Measurements from ENCODE around the gene AKAP13.
"Not testable (repeated sequence)": the region's sequence is repeated elsewhere in the genome, so short reads cannot be mapped to it uniquely, and the experiment has no call there.

AKAP13 gene

DNA sequence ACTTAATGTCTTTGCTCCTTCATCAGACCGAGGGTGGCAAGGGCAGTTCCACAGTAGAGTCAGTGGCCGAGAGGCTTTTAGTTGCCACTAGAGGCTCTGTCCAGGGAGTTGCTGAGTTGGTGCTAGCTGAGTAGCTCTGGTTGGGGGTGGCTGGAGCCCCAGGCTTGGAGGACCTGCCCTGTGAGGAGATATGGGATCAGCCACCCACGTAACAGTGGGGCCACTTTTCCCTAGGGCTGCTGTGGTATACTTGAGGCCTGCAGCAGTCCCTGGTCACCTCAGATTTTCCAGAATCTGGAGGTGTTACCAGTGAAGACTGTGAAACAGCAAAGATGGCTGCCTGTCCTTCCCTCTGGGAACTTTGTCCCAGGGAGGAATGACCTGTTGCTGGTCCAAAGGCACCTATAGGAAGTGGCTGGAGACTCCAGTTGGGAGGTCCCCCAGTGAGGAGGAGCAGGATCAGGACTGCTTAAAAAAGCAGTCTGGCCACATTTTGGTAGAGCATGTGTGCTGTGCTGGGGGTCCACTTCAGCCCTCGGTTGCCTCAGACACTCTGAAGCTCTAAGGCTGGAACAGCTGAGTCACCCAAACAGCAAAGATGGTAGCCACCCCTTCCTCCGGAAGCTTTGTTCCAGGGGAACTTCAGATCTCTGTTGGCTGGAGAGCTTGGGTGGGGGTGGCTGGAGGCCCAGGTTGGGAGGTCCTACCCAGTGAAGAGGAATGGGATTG, 72.9 kb downstream of the AKAP13 start:
- no peak for DNase-seq

DNA sequence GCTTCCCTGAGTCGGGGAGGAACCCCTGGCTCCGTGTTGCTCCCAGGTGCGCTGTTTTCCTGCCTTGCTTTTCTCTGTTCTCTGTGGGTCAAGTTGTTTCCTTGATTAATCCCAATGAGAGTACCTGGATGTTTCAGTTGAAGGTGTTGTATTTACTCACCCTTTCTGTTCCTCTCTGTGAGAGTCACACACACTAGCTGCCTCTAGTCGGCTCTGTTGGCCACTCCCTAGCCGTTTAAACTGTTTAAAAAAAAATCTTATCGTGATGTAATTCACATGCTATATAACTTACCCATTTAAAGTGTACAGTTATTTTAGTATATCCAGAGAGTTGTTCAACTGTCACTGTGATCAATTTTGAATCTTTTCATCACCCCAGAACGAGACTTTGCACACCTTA, 74.0 kb downstream of the AKAP13 start:
- no peak for DNase-seq

DNA sequence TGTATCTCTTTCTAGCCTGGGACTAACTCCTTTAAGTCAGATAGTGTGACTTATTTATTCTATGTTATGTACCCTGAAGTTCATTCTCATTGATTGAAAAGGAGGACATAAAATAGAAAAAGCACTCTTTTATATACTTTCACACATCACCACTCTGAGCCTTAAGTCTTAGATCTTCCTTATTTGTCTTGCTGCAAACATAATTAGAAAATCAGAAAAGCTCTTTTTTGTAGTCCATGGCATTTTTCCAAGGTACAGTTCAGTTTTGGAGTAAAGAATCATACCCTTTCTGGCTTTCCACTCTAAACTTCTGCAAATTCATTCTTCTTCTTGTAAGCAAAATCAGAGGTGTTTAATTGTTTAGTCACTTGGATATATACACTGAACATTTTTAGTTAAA, 75.5 kb downstream of the AKAP13 start:
- no peak for DNase-seq

DNA sequence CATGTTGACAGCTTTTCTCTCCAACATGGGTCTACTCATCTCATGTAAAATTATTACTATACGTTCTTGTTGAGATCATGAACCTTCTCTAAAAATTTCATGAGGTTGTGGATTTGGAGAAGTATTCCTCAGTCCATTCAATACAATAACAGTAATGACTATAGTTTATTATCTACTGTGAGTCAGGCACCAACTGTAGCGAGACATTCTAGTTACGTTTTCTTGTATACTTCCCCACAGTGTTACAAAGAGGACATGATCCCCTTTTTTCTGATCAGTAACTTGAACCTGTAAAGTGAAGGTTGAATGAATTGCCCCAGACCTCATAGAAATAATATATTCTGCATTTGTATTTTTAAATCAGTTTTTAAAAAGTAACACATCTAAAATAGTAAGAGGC, 76.4 kb downstream of the AKAP13 start:
- no peak for DNase-seq

DNA sequence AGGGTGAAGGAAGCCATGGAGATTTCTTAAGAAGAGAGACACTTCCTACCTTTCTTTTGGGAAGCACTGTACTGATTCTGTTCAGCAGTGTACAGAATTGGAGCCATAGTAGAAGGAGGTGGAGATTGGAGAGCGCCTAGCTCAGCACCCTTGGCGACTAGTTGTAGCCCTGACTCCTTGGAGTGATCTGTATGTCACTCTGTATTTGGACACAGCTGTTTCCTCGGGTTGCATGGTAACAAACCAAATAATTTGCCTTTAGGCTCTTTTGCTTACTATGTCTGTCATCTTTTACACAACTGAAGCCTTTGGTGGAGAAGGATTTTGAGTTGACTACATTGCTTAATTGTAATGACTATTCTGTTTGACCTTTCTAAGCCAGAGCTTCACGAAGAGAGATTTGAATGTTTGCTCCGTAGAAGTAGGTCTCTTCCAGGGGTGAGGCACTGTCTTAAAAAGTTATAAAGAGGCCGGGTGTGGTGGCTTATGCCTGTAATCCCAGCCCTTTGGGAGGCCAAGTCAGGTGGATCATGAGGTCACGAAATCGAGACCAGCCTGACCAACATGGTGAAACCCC, 77.1 kb downstream of the AKAP13 start:
- DNase-seq = no peak

DNA sequence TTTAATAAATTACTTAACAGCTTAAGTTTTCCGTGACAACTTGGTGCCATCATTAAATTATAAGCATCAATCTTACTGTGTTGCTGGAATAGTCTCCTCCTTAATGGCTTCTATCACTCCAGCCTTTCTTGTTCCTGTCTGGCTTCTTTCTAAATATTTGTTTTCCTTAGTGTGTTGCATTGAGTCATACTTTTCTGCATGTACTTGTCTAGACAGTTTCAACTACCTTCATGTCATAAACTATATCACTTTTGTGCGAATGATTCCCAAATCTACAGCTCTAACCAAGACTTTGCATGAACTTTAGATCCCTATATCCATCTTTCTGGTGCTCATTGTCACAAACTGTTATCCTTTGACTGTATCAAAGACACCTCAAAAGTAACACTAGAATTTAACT, 78.4 kb downstream of the AKAP13 start:
- no peak for DNase-seq

DNA sequence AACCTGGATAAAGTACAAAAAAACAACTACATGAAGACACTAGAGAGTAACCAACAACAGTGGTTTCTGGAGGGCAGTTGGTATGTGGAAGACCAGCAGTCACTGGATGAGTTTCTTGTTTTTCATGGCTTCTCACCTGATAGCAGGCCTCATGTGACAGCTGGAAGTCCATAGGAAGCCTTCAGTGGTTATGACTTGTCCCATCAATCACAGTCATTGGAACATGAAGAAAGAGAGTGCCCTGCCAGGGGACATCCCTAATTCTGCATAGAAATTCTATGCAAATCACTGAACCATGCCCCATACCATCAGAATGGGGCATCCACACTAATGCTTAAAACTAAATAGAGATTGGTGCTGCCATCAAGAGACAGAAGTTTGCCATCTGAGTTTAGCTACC, 81.6 kb downstream of the AKAP13 start:
- DNase-seq = no peak

DNA sequence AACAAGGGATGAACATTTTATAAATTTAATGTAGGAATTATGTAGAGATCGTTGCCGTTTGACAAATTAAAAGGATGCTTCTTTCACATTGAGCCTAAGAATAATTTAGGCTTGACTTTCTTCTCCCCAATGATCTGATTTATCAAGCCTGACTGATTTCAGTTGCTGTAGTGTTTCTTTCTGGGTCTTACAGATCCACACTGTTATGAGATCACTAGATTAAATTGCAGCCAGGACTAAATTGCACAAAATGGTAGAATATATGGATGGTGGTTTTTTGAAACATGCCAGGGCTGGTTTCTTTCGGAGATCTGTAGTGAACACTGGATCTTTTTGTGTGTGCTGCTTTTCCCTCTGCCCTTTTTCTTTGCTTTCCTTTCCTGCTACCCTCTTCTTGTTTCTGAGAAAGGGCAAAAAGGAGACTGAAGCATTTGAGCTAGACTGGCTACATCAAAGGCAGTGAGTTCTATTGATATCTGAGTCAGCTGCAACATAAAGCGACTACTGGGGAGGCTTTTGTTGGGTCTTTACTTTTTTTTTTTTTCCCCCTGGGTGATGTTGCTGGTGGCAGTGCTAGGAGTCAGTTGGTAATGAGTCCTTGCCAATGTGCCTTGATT, 83.0 kb downstream of the AKAP13 start:
- DNase-seq = no peak

DNA sequence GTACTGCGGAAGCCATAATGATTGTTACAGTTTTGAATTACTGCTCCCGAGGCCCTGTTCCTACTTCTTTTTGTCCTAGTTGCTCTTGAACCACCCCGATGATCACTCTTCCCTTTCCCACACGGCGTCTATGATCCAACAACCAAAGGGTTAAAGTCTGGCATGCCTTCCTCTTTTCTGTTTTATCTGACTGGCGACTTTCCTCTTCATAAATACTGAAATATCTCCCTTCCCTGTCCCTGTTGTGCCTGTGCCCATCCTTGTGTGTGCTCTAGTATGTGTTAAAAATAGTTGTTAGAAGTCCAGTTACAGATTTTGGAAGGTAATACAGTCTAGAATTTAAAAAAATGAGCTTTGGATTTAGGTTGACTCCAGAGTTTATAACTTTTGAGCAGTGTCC, 83.6 kb downstream of the AKAP13 start:
- no peak for DNase-seq

DNA sequence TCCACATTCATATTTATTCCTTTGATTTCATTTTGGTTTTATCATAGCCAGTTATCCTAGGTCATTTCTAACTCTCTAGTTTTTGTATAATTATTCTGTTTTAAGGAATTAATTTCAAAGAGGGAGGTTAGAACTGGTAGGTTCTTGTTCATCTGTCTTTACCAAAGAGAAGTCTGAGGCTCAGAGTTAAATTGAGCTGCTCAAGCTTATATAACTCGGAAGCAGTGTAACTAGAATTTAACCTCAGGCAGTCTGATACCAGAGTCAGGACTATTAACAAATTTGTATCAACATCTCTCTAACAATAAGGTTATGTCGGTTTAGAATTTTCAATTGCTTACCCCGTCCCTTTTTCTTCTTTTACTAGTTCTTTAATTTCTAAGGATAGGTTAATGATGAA, 84.1 kb downstream of the AKAP13 start:
- DNase-seq = no peak

DNA sequence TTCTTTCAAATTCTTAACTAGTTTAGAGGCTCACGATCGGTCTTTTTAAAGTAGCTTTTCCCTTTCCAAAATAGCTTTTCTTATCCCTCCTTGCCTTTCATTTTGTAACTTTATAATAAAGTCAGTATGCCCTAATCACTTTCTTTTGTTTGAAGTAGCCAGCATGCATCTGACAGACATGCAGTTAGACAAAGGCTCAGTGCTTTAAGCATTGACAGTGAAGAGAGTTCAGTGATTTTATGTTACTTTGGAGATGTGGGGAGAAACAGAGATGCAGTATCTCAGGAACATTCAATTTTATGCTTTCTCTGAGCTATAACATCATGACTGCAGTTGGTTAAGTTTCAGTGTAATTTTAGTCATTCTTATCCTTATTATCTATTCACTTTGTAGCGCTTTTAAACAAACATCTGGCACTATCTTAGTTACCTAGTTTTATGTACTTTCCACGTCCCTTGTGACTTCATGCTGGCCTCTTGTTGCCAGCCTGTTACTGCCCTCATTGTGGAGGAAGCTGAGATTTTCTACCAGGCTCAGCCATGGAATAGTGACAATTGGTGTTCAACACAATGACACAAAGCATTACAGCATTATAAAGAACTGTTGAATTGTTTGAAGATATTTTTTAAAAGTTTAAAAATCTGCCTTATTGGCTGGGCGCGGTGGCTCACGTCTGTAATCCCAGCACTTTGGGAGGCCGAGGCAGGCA, 90.3 kb downstream of the AKAP13 start:
- DNase-seq = no peak

DNA sequence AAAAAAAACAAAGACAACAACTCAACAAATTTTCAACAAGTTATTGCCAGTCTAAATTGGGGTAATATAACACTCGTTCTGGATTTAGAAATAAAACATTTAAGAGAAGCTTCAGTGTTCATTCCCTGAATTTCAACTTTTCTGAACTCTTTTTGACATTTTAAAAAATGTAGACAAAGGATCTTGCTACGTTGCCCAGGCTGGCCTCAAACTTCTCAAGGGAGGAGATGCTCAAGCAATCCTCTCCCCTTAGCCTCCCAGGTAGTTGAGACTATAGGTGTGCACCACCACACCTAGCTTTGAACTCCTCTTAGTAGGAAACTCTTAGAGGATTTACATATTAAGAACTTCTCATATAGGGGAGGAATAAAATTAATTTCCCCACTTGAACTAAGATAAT, 91.9 kb downstream of the AKAP13 start:
- no peak for DNase-seq

DNA sequence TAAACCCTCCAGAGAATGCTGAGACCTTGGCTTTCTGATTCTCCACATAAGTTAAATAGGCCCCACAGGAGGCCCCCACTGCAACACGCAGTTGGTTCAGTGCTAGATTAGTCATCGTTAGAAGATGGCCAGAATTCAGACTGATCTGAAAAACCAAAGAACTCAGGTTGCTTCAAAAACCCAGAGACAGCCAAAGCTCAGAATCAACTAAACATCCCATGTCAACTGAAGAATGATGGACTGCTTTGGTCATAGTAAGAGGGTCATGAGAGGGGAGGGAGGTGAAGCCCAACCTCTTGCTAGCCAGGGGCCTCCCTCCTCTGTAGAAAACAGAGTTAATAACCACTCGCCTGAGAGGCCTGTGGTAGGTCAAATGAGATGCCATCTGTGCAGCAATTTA, 93.1 kb downstream of the AKAP13 start:
- no peak for DNase-seq

DNA sequence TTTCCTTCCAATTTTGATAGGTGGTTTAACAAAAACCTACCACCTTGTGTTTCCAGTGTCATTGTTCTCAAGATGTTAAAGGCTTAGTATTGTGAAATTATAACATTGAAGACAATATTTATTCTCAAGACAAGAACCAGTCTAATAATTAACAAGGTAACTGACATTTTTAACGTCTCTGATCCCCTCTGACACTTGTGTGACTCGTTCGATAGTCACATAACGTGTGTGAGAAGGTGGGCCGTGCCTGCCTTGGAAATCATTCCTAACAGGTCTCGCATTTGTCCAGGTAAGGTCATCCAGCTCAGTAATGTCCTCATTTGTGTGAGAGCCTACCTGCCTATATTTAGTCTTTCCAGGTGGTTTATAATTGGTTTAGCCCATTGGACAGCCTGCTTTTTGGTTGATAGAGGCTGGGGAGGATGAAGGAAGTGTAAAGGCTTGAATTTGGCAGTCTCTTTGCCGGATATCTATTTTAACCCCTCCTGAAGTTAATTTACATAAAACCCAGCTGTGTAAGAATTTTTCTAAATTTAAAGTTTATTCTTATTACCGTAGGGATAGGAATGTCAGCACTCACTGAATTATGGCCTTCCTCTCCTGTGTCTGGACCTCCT, 94.4 kb downstream of the AKAP13 start:
- DNase-seq = no peak

DNA sequence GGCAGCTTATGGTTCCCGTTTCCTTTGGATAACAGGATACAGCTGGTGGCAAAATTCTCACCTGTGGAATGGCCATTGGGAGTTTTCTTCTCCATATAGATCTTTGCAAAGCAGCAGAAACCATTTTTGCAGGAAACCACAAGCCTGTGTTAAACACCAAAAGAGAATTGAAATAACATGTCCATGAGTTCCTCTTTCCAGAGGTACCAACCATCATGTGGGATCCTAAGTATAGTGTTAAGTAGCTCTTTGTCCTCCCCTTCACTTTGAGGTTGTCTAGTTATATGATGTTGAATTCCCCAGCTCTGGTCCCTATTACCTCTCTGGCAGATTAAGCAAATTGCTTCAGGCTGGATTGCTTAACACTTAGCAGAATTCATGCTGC, 94.9 kb downstream of the AKAP13 start:
- DNase-seq = peak; percentile 56 to 67

DNA sequence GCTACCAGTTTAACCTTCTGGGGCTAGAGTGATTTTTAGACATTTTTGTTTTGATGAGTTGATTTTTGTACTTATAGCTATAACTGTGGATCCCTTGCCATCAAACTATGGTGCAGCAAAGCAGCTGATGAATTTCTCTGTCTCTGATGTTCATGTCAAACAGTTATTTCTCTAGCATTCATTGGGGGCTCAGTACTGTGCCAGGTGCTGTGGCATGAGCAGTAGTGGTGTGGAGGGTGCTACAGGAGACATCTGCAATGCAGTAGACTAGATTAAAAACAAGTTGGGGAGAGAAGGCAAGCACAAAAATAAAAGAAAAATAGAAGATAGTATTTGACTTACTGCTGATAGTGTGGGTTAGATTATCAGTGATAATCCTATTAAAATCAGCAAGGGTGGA, 95.3 kb downstream of the AKAP13 start:
- DNase-seq = no peak

DNA sequence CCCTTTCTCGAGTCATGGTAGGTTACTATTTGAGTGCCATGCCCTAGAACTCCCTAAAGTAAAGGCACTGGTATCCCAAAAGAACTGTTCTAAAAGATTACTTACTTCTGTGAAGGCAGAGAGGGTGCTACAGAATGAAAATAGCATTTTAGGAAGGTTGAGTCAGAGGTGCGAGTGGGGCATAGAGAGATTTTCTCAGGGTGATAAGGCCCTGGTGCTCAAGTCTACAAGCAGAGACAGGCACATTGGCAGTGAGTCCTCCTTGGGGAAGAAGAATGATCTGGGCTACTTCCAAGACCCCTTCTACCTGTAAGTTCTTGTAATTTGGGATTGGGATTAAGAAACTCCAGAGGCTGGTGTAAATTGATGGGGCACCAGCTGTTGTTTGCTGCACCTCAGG, 96.7 kb downstream of the AKAP13 start:
- no peak for DNase-seq

DNA sequence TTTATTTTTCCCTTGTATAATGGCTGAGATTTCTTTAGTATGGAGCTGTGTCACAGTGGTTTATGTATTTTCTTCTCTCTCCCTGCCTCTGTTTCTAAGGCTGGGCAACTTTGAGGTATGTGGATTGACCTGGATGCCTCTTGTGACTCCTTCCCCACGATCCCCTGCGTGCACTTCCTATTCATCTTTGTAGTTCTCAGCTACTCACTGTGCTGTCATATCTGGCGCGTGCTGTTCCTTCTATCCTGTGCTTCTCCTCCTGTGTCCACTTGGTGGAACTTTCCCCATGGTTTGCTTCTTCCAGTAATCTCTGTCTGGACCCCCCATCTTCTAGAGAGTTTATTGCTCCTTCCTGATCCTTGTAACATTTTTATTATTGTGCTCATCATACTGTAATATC, 97.3 kb downstream of the AKAP13 start:
- DNase-seq = no peak

DNA sequence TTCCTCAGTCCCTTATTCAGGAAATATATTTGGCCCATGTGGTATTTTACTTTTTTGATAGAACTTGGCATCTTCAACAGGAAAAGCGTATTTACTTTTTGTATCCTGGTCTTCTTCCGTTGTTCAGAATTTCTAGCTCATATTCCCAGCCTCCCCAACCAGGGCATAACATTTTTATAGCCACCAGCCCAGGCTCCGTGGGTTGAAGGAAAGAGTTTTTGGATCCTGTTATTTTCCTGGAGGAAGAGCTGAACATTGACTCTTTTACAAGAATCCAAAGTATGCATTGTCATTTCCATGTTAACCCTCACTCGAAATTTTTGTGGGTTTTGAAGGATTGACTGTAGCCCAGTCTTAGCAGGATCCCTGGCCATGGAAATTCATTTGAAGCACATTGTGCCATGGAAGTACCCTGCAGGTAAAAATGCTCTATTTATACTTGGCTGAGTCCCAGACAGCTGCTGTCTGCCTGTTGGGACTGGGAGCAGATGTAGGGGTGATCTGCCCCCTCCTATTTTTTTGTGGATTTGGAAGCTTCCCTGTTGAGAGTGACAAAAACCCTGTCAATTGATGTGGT, 98.8 kb downstream of the AKAP13 start:
- DNase-seq = no peak

DNA sequence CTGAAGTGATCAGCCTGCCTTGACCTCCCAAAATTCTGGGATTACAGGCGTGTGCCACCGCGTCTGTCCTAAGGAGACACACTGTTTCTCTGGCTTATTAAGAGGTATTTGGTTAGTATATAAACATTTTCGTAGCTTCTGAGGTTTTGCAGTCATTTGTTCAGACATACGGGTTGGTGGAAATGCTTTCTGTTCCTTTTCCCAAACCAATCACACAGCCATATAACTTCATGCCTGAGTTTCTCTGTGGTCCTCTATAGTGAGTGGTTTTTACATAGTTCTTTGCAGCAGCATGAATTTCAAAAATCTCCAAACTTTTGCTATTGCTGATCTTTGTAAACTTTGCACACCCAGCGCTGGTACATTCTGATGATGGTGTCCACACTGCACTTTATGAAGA, 100.5 kb downstream of the AKAP13 start:
- DNase-seq = no peak

DNA sequence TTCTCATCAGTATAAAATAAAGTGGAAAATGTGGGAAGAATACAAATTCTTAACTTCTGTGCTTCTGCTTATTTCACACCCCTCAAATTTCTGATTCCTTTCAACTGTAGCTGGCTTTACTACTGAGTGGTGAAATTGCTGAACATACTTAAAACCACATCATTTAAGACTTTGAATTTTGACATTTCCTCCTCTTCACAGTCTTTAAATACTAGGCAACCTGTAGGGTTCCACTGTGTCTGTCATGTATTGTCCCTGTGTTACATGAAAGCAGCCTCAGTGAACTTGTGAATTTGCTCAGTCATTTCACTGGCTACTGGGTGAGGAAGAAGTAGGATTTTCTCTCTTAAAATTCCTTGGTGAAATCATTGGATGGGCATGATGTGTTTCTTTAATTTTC, 101.1 kb downstream of the AKAP13 start:
- DNase-seq = peak; percentile 8 to 12

DNA sequence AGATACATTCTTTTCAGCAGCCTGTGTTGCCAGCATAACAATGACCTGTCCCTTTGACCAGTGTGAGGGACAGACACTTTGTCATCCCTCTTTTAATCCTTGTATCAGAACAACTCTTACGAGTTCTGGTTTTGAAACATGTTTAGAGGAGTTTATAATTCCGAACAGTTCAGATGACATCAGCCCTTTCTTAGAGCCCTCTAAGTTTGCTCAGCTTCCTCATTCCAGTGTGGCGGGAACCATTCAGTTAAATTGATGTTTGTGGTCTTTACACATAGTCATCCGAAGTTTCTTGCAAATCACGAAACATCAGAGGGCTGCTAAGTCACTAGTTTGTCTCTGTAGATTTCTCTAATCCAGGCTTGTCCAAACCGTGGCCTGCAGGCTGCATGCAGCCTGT, 102.5 kb downstream of the AKAP13 start:
- DNase-seq = peak; percentile 38 to 50

DNA sequence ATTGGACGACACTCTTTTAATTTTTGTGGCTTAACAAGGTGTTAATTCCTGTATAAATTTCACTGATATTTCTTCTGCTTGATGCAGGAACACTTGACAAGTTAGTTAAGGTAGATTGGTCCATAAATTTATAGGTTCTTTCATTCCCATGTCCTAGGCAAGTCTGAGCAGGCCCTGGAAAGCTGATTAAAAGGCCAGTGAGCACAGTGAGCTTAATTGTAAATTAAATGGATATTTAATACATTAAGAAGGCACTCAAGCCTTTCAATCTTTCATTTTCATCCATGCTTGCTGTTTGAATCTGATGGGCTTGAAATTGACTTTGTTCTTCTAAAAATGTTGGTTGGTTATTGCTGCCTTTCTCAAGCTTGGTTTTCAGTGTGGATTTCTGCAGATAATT, 103.6 kb downstream of the AKAP13 start:
- DNase-seq = not testable (repeated sequence)
